DND-41 (cell line): ENCODE data around the gene FLVCR1.
A peak's percentile ranks its signal among the peaks of the same experiment; 100 is the strongest.
"Not testable (repeated sequence)": the region's sequence is repeated elsewhere in the genome, so short reads cannot be mapped to it uniquely, and the experiment has no call there.

Experiments
- ATAC-seq: fragments of 200-7000 bp; cut with Tn5 transposase; 3 replicates; pipeline ENCODE4 v1.9.1; 2021; ENCODE audit warnings: low read depth; ENCODE audit not compliant: insufficient read depth
- DNase-seq: peaks from one replicate; pipeline ENCODE4 v3.0.0-alpha.2; 2020
- H2AFZ ChIP-seq: 2 replicates; pipeline ENCODE4 v1.6.0; 2012; ENCODE audit warnings: low read depth, low read length
- H3K27ac ChIP-seq: 2 replicates; pipeline ENCODE4 v1.5.1; 2012; ENCODE audit warnings: low read length, inconsistent platforms
- H3K27me3 ChIP-seq: fragments of 200-600 bp; sonication (generic); 2 replicates; pipeline ENCODE4 v1.6.0; 2012; ENCODE audit warnings: low read length, mild to moderate bottlenecking, inconsistent platforms; ENCODE audit not compliant: insufficient read depth, poor library complexity
- H3K36me3 ChIP-seq: 2 replicates; pipeline ENCODE4 v1.5.1; 2012; ENCODE audit warnings: low read length, inconsistent platforms; ENCODE audit not compliant: insufficient read depth
- H3K4me1 ChIP-seq: 2 replicates; pipeline ENCODE4 v1.5.1; 2012; ENCODE audit warnings: mild to moderate bottlenecking, low read length; ENCODE audit not compliant: insufficient read depth
- H3K4me2 ChIP-seq: 2 replicates; pipeline ENCODE4 v1.6.0; 2012; ENCODE audit warnings: mild to moderate bottlenecking, moderate library complexity, low read length, inconsistent platforms; ENCODE audit not compliant: insufficient read depth
- H3K4me3 ChIP-seq, 2 experiments: fragments of 200-600 bp in 1 of 2; shearing (Covaris generic) in 1 of 2; 2 replicates each; pipeline ENCODE4 v1.5.1; 2012 to 2016; ENCODE audit warnings: inconsistent platforms in 2 of 2, low read length in 2 of 2, mild to moderate bottlenecking in 2 of 2, low read depth in 1 of 2, moderate library complexity in 1 of 2
- H3K79me2 ChIP-seq: 2 replicates; pipeline ENCODE4 v1.6.0; 2012; ENCODE audit warnings: low read length, inconsistent platforms; ENCODE audit not compliant: insufficient read depth
- H3K9ac ChIP-seq: 2 replicates; pipeline ENCODE4 v1.6.0; 2012; ENCODE audit warnings: low read depth, mild to moderate bottlenecking, inconsistent platforms, low read length, moderate library complexity
- H3K9me3 ChIP-seq: 2 replicates; pipeline ENCODE4 v1.5.1; 2012; ENCODE audit warnings: low read length, moderate library complexity, mild to moderate bottlenecking, inconsistent platforms; ENCODE audit not compliant: insufficient read depth, severe bottlenecking
- H4K20me1 ChIP-seq: 2 replicates; pipeline ENCODE4 v1.6.0; 2012; ENCODE audit warnings: low read length; ENCODE audit not compliant: insufficient read depth
- EZH2 ChIP-seq: IDR thresholded peaks from 3 replicates; pipeline ENCODE4 v1.6.1; 2012; ENCODE audit warnings: borderline replicate concordance, low read depth, mild to moderate bottlenecking, moderate library complexity, low read length, inconsistent platforms; ENCODE audit not compliant: severe bottlenecking
- TF ChIP-seq, protein P1 (sequence below): IDR thresholded peaks from 2 replicates; pipeline ENCODE4 v1.5.1; 2012; ENCODE audit warnings: borderline replicate concordance, low read length, moderate library complexity, mild to moderate bottlenecking; ENCODE audit not compliant: poor library complexity, severe bottlenecking; ENCODE audit errors: extremely low read depth

Gene FLVCR1

DNA sequence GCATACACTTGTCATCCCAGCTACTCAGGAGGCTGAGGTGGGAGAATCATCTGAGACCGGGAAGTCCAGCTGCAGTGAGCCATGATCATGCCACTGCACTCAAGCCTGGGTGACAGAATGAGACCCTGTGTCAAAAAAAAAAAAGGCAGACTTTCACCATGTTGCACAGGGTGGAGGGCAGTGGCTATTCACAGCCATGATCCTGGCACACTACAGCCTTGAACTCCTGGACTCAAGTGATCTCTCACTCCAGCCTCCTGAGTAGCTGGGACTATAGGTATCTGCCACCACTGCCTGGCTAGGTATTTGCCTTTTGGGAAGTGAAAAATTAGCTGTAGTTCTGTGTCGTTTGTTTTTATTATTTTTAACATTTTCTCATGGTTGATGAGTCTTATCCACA is 29.7 kb upstream of the FLVCR1 start:
- Histone ChIP-seq H3K4me1 (no peaks in the 10 kb centered on the region), H3K4me2 (no peak overlapping the region), H4K20me1 (no peaks in the 10 kb centered on the region), H3K79me2 (no peaks in the 10 kb centered on the region), H3K9ac (no peak overlapping the region), H3K27me3 (no peaks in the 10 kb centered on the region), H3K9me3 (peaks cover 16% of the 10 kb centered on the region), H3K4me3 (no peak overlapping the region), H3K36me3 (no peaks in the 10 kb centered on the region), H2AFZ (no peak overlapping the region), H3K27ac (no peak overlapping the region)
- TF ChIP-seq, protein P1, sequence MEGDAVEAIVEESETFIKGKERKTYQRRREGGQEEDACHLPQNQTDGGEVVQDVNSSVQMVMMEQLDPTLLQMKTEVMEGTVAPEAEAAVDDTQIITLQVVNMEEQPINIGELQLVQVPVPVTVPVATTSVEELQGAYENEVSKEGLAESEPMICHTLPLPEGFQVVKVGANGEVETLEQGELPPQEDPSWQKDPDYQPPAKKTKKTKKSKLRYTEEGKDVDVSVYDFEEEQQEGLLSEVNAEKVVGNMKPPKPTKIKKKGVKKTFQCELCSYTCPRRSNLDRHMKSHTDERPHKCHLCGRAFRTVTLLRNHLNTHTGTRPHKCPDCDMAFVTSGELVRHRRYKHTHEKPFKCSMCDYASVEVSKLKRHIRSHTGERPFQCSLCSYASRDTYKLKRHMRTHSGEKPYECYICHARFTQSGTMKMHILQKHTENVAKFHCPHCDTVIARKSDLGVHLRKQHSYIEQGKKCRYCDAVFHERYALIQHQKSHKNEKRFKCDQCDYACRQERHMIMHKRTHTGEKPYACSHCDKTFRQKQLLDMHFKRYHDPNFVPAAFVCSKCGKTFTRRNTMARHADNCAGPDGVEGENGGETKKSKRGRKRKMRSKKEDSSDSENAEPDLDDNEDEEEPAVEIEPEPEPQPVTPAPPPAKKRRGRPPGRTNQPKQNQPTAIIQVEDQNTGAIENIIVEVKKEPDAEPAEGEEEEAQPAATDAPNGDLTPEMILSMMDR, result no peak
- TF ChIP-seq EZH2, result no peak
- ATAC-seq (no peak), DNase-seq (no peak)

GRCh38 chr1:212833211-212834207 is 24.6 kb upstream of the FLVCR1 start:
- not testable (repeated sequence) for H4K20me1 ChIP-seq, H3K9ac ChIP-seq, H3K36me3 ChIP-seq, H3K4me1 ChIP-seq, H3K4me2 ChIP-seq, H3K27ac ChIP-seq, H3K9me3 ChIP-seq, DNase-seq, H2AFZ ChIP-seq, H3K4me3 ChIP-seq, H3K79me2 ChIP-seq, H3K27me3 ChIP-seq
- 0 out of 3 replicates have a peak, but pooled peaks have one; percentile 40 for ATAC-seq

GRCh38 chr1:212838145-212838544 is 19.9 kb upstream of the FLVCR1 start:
- no peak for TF ChIP-seq EZH2
- TF ChIP-seq, protein P1, result no peak
- H3K79me2 ChIP-seq, result no peaks in the 10 kb centered on the region
- no peak overlapping the region for H3K27ac ChIP-seq
- DNase-seq (no peak), ATAC-seq (no peak)
- no peaks in the 10 kb centered on the region for H3K4me1 ChIP-seq
- no peaks in the 10 kb centered on the region for H3K9me3 ChIP-seq
- no peak overlapping the region for H2AFZ ChIP-seq
- H3K4me2 ChIP-seq, result no peak overlapping the region
- H4K20me1 ChIP-seq, result no peaks in the 10 kb centered on the region
- no peaks in the 10 kb centered on the region for H3K27me3 ChIP-seq
- H3K36me3 ChIP-seq, result no peaks in the 10 kb centered on the region
- no peak overlapping the region for H3K4me3 ChIP-seq
- H3K9ac ChIP-seq, result no peak overlapping the region

DNA sequence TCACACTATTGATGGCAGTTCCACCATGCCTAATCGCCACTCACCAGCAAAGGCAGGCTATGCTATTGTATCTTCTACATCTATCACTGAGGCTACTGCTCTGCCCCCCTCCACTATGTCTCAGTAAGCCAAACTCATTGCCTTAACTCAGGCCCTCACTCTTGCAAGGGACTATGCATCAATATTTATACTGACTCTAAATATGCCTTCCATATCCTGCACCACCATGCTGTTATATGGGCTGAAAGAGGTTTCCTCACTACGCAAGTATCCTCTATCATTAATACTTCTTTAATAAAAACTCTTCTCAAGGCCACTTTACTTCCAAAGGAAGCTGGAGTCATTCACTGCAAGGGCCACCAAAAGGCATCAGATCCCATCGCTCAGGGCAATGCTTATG is 13.6 kb upstream of the FLVCR1 start:
- H3K9me3 ChIP-seq, H3K4me1 ChIP-seq, H3K27ac ChIP-seq, H3K79me2 ChIP-seq, ATAC-seq, H4K20me1 ChIP-seq, H2AFZ ChIP-seq, H3K4me3 ChIP-seq, H3K9ac ChIP-seq, H3K27me3 ChIP-seq, H3K4me2 ChIP-seq, H3K36me3 ChIP-seq, DNase-seq: not testable (repeated sequence)
